Liver (tissue), 10 donors: ENCODE data around the gene FBLN1. TPM values are rescaled to one million over a fixed set of nuclear protein-coding genes. Genes with fewer than 3 reads are reported as not detected.

Experiments used
- DNase-seq: peaks from one replicate; pipeline ENCODE4 v3.0.0-alpha.2; 2017; ENCODE audit warnings: low spot score
- H3K27ac ChIP-seq, 2 donors: one replicate each; pipeline ENCODE4 v1.7.0; 2013; ENCODE audit warnings: inconsistent platforms in 2 of 2, low read length in 2 of 2, control low read depth in 1 of 2, low read depth in 1 of 2, mild to moderate bottlenecking in 1 of 2
- H3K27me3 ChIP-seq, 4 donors: one replicate each; pipeline versions ENCODE4 v1.6.1 to v1.7.0; 2013; ENCODE audit warnings: low read length in 3 of 4, inconsistent platforms in 1 of 4, mild to moderate bottlenecking in 1 of 4, moderate library complexity in 1 of 4; ENCODE audit not compliant: control insufficient read depth in 4 of 4, insufficient read depth in 4 of 4
- H3K36me3 ChIP-seq, 4 donors: one replicate each; pipeline versions ENCODE4 v1.6.1 to v1.7.0; 2013; ENCODE audit warnings: low read length in 3 of 4, mild to moderate bottlenecking in 3 of 4, low read depth in 1 of 4, moderate library complexity in 1 of 4; ENCODE audit not compliant: control insufficient read depth in 4 of 4, insufficient read depth in 3 of 4
- H3K4me1 ChIP-seq, 4 donors: one replicate each; pipeline versions ENCODE4 v1.6.1 to v1.7.0; 2013; ENCODE audit warnings: low read length in 3 of 4, mild to moderate bottlenecking in 3 of 4, moderate library complexity in 1 of 4; ENCODE audit not compliant: control insufficient read depth in 4 of 4, insufficient read depth in 4 of 4
- H3K4me3 ChIP-seq, 3 donors: one replicate each; pipeline versions ENCODE4 v1.6.1 to v1.7.0; 2013; ENCODE audit warnings: low read length in 3 of 3, control low read depth in 1 of 3, low read depth in 1 of 3, mild to moderate bottlenecking in 1 of 3
- H3K9ac ChIP-seq, 2 donors: one replicate each; pipeline ENCODE4 v1.7.0; 2013; ENCODE audit warnings: low read length in 2 of 2, mild to moderate bottlenecking in 2 of 2, moderate library complexity in 2 of 2, control low read depth in 1 of 2, low read depth in 1 of 2
- H3K9me3 ChIP-seq, 4 donors: one replicate each; pipeline versions ENCODE4 v1.6.1 to v1.7.0; 2013; ENCODE audit warnings: low read length in 3 of 4; ENCODE audit not compliant: control insufficient read depth in 4 of 4
- EGR1 ChIP-seq, 2 donors: IDR thresholded peaks; 2 replicates each; pipeline ENCODE4 v1.6.1; 2016 to 2018; ENCODE audit warnings: antibody characterized with exemption in 2 of 2, low read depth in 2 of 2
- FOXA2 ChIP-seq: IDR thresholded peaks from 2 replicates; pipeline ENCODE4 v1.6.1; 2016; ENCODE audit warnings: antibody characterized with exemption
- GABPA ChIP-seq, 2 donors: IDR thresholded peaks in 1 of 2; conservative IDR thresholded peaks in 1 of 2; 2 replicates each; pipeline ENCODE4 v1.6.1; 2016; ENCODE audit warnings: antibody characterized with exemption in 2 of 2, mild to moderate bottlenecking in 1 of 2, moderate library complexity in 1 of 2
- HNF4A ChIP-seq, 2 donors: conservative IDR thresholded peaks; 2 replicates each; pipeline ENCODE4 v1.6.1; 2016; ENCODE audit warnings: antibody characterized with exemption in 2 of 2, mild to moderate bottlenecking in 2 of 2
- JUND ChIP-seq, 2 donors: IDR thresholded peaks; 2 replicates each; pipeline ENCODE4 v1.6.1; 2016; ENCODE audit warnings: antibody characterized with exemption in 2 of 2
- RAD21 ChIP-seq, 2 donors: IDR thresholded peaks; 2 replicates each; pipeline ENCODE4 v1.6.1; 2016; ENCODE audit warnings: antibody characterized with exemption in 2 of 2, mild to moderate bottlenecking in 2 of 2
- SP1 ChIP-seq: IDR thresholded peaks from 2 replicates; pipeline ENCODE4 v1.6.1; 2018; ENCODE audit warnings: antibody characterized with exemption, mild to moderate bottlenecking
- TAF1 ChIP-seq: conservative IDR thresholded peaks from 2 replicates; pipeline ENCODE4 v1.6.1; 2016; ENCODE audit warnings: antibody characterized with exemption, mild to moderate bottlenecking
- YY1 ChIP-seq: IDR thresholded peaks from 2 replicates; pipeline ENCODE4 v1.6.1; 2016; ENCODE audit warnings: antibody characterized with exemption, mild to moderate bottlenecking
- WGBS: extraction: QIAGEN DNeasy Blood & Tissue Kit; methylation state at CpG from one replicate; pipeline ENCODE4 v1.1.7; 2013; 5-methylcytosine and 5-hydroxymethylcytosine counted together
- polyA plus RNA-seq, 2 donors: library from polyadenylated mRNA; stranded (reverse) in 1 of 2; unstranded in 1 of 2; fragments of 200-250 nt in 1 of 2; fragments of >200 nt in 1 of 2; fragmentation: Nextera tagmentation in 1 of 2; extraction: Ambion mirVana in 1 of 2; gene quantifications; one replicate each; pipeline versions ENCODE4 v1.2.1 to v1.2.3, GENCODE V29; 2013 to 2015
- small RNA-seq: library from RNA; depleted of rRNA; stranded (forward); fragments of <200 nt; gene quantifications from one replicate; pipeline ENCODE3, GENCODE V24; 2014
- total RNA-seq, 2 donors: library from RNA; depleted of rRNA; stranded (reverse); fragments of >200 nt; gene quantifications; one replicate each; pipeline ENCODE4 v1.2.3, GENCODE V29; 2014
- TF ChIP-seq, protein P1 (sequence below): IDR thresholded peaks from 2 replicates; pipeline ENCODE4 v1.6.1; 2016; ENCODE audit warnings: antibody characterized with exemption
- TF ChIP-seq, protein P2 (sequence below): IDR thresholded peaks from 2 replicates; pipeline ENCODE4 v1.6.1; 2016; ENCODE audit warnings: antibody characterized with exemption, mild to moderate bottlenecking
- donor health status: healthy.
- donor health status: healthy.
- donor health status: healthy.
- donor health status: healthy.
- donor health status: healthy.

Gene FBLN1
- total and polyA plus RNA-seq, 4 donors, result 2.2 to 9.3 (median 6.3) TPM

DNA sequence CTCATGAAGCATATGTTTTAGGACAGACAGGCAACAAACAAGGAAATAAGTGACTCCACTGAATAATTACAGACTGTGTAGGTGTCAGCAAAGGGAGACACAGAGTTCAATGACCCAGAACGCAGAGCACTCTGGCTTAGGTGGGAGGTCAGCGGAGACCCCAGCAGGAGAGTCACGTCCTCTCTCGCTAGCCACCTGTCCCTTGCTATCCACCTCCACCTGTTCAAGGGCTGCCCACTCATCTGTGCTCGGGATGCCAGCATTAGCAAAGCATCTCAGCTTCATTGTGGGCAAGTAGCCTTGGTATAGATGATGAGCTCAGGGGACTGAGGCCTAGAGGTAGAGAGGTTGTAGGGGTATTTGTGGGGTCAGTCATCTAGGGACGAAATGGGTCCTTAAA lies 147.1 kb downstream of the FBLN1 start:
- 94% methylated on average over 6 of the region's 6 CpGs for WGBS
- TF ChIP-seq GABPA (IDR thresholded peaks at IDR 0.05 in 1 of 2, conservative IDR thresholded peaks at IDR 0.05 in 1 of 2) (no peak), RAD21 (IDR thresholded peaks at IDR 0.05) (no peak)
- H3K9me3 ChIP-seq, result no peaks in the 10 kb centered on the region
- H3K27ac ChIP-seq, result no peak overlapping the region
- H3K9ac ChIP-seq, result no peak overlapping the region
- DNase-seq, result peak; percentile 17
- H3K27me3 ChIP-seq, result no peaks in the 10 kb centered on the region
- H3K36me3 ChIP-seq, result no peaks in the 10 kb centered on the region
- no peak overlapping the region for H3K4me3 ChIP-seq
- H3K4me1 ChIP-seq, result peaks cover 0 to 6% (median 1%) of the 10 kb centered on the region in 4 donors

DNA sequence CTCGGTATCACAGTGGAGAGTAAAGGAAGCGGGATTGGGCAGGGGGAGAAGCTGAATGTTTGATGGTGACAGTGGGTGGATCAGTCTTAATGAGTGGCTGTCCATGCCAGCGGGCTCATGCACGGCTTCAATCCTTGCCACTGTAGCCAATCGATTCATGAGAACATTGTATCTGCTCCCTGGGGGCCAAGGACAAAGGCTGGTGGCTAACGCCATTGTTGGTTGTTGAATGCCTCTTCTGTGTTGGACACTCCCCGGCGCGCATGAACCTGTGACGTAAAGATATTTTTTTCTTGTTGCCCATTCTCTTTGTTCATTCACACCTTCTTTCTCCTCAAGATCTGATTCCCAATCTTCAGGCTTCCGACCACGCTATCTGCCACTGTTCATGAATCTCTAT lies 148.0 kb downstream of the FBLN1 start:
- Histone ChIP-seq H3K27me3 (no peaks in the 10 kb centered on the region), H3K4me1 (peaks cover 0 to 3% (median 1%) of the 10 kb centered on the region in 4 donors), H3K27ac (no peak overlapping the region), H3K9ac (no peak overlapping the region), H3K36me3 (no peaks in the 10 kb centered on the region), H3K4me3 (no peak overlapping the region), H3K9me3 (no peaks in the 10 kb centered on the region)
- WGBS, result 98% methylated on average over 12 of the region's 12 CpGs
- TF ChIP-seq JUND (IDR thresholded peaks at IDR 0.05) (no peak), RAD21 (IDR thresholded peaks at IDR 0.05) (no peak), SP1 (no peak), HNF4A (conservative IDR thresholded peaks at IDR 0.05) (no peak), TAF1 (no peak), GABPA (IDR thresholded peaks at IDR 0.05 in 1 of 2, conservative IDR thresholded peaks at IDR 0.05 in 1 of 2) (no peak), EGR1 (IDR thresholded peaks at IDR 0.05; ENCODE audit: low read depth in 2 of 2) (no peak), YY1 (no peak), FOXA2 (no peak)
- TF ChIP-seq, protein P1, sequence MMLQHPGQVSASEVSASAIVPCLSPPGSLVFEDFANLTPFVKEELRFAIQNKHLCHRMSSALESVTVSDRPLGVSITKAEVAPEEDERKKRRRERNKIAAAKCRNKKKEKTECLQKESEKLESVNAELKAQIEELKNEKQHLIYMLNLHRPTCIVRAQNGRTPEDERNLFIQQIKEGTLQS, result no peak
- TF ChIP-seq, protein P2, sequence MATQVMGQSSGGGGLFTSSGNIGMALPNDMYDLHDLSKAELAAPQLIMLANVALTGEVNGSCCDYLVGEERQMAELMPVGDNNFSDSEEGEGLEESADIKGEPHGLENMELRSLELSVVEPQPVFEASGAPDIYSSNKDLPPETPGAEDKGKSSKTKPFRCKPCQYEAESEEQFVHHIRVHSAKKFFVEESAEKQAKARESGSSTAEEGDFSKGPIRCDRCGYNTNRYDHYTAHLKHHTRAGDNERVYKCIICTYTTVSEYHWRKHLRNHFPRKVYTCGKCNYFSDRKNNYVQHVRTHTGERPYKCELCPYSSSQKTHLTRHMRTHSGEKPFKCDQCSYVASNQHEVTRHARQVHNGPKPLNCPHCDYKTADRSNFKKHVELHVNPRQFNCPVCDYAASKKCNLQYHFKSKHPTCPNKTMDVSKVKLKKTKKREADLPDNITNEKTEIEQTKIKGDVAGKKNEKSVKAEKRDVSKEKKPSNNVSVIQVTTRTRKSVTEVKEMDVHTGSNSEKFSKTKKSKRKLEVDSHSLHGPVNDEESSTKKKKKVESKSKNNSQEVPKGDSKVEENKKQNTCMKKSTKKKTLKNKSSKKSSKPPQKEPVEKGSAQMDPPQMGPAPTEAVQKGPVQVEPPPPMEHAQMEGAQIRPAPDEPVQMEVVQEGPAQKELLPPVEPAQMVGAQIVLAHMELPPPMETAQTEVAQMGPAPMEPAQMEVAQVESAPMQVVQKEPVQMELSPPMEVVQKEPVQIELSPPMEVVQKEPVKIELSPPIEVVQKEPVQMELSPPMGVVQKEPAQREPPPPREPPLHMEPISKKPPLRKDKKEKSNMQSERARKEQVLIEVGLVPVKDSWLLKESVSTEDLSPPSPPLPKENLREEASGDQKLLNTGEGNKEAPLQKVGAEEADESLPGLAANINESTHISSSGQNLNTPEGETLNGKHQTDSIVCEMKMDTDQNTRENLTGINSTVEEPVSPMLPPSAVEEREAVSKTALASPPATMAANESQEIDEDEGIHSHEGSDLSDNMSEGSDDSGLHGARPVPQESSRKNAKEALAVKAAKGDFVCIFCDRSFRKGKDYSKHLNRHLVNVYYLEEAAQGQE, result no peak
- no peak for DNase-seq

Small RNA genes within 50 kb of the gene (small RNA-seq; reads per million reads assigned to genes)
- gene RNU6-1161P, result not detected

Other genes with a start within 250 kb of the FBLN1 start
- under 1 TPM in 1 of 2 donors, not detected in 1; 0.42 TPM for gene UPK3A, start 217.9 kb upstream of the FBLN1 start, total RNA-seq
- not detected for gene UPK3A, start 217.9 kb upstream of the FBLN1 start, polyA plus RNA-seq
- gene FAM118A, start 192.9 kb upstream of the FBLN1 start, total RNA-seq, result 10 to 100 TPM in 1 of 2 donors, 1 to 10 TPM in 1; 4.7 to 36.0 TPM
- gene FAM118A, start 192.9 kb upstream of the FBLN1 start, polyA plus RNA-seq, result 1 to 10 TPM; 4.9 to 6.3 TPM
- under 1 TPM in 1 of 2 donors, not detected in 1; 0.05 TPM for gene SMC1B, start 89.3 kb upstream of the FBLN1 start, total RNA-seq
- gene SMC1B, start 89.3 kb upstream of the FBLN1 start, polyA plus RNA-seq, result under 1 TPM in 1 of 2 donors, not detected in 1; 0.02 TPM
- 1 to 10 TPM in 1 of 2 donors, not detected in 1; 1.5 TPM for gene RIBC2, start 89.2 kb upstream of the FBLN1 start, total RNA-seq
- under 1 TPM in 1 of 2 donors, not detected in 1; 0.25 TPM for gene RIBC2, start 89.2 kb upstream of the FBLN1 start, polyA plus RNA-seq
- gene ATXN10, start 169.0 kb downstream of the FBLN1 start, total RNA-seq, result 100 to 1,000 TPM in 1 of 2 donors, 10 to 100 TPM in 1; 66.6 to 100 TPM
- 10 to 100 TPM; 34.9 to 72.9 TPM for gene ATXN10, start 169.0 kb downstream of the FBLN1 start, polyA plus RNA-seq